ENCODE data around the gene ZNF649.

ZNF649 gene

DNA sequence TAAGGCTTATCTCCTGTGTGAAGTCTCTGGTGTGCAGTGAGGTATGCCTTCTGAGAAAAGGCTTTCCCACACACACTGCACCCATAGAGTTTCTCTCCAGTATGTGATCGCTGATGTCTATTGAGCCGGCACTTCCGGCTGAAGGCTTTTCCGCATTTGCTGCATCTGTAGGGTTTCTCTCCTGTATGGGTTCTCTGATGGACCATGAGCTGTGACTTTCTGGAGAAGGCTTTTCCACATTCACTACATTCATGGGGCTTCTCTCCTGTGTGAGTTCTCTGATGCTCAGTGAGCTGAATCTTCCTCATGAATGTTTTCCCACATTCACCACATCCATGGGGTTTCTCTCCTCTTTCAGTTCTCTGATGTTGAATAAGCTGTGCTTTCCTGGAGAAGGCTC, 31.7 kb downstream of the ZNF649 start:
- Histone ChIP-seq H3K4me3 (no peak overlapping the region), H3K9ac (ENCODE audit: insufficient read length) (no peak overlapping the region), H3K27ac (no peak overlapping the region), H3K36me3 (ENCODE audit: insufficient read depth, low read length) (peaks cover 17% of the 10 kb centered on the region), H3K9me3 (ENCODE audit: low read depth, low read length) (peaks cover 17% of the 10 kb centered on the region)
- no peak for DNase-seq (ENCODE audit: low read depth, low spot score)
- TF ChIP-seq POLR2AphosphoS5 (IDR thresholded peaks at IDR 0.05; ENCODE audit: borderline replicate concordance, low read depth, low read length) (no peak), EZH2 (IDR thresholded peaks at IDR 0.05) (no peak), FOXP2 (optimal IDR thresholded peaks at IDR 0.05; ENCODE audit: control extremely low read depth, extremely low read length, insufficient read depth) (no peak)

DNA sequence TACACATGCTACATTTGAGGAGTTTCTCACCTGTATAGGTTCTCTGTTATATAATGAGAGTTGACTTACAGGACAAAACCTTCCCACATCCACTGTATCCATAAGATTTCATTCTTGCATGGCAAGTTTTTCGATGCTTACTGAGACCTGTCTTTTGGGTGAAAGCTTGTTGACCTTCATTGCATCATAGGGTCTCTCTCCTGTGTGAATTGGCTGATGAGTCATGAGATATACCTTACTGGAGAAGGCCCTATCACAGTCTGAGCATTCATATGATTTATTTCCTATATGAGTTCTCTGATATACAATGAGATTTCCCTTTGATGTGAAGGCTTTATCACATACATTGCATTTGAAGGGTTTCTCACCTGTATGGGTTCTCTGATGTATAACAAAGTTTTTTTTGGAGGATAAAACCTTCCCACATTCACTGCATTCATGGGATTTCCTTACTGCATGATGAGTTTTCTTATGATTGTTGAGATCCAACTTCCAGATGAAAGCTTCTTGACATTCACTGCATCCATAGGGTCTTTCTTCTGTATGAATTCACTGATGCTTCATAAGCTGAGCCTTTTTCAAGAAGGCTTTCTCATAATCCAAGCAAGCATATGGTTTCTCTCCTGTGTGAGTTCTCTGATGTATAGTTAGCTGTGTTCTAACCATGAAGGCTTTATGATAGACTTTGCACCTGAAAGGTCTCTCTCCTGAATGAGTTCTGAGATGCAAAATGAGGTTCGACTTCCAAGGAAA, 42.8 kb downstream of the ZNF649 start:
- Histone ChIP-seq H3K27ac (no peak overlapping the region), H3K4me3 (no peak overlapping the region), H3K9ac (ENCODE audit: insufficient read length) (no peak overlapping the region), H3K36me3 (ENCODE audit: insufficient read depth, low read length) (no peaks in the 10 kb centered on the region), H3K9me3 (ENCODE audit: low read depth, low read length) (peaks cover 17% of the 10 kb centered on the region; the same call in 1 of the 2 replicates)
- no peak for TF ChIP-seq POLR2AphosphoS5 (IDR thresholded peaks at IDR 0.05; ENCODE audit: borderline replicate concordance, low read depth, low read length)
- TF ChIP-seq FOXP2 (optimal IDR thresholded peaks at IDR 0.05; ENCODE audit: control extremely low read depth, extremely low read length, insufficient read depth), result no peak
- no peak for DNase-seq (ENCODE audit: low read depth, low spot score)

All from SK-N-MC (cell line).